Panc1 (cell line): ENCODE results near the gene NT5C3A.

Source experiments
- POLR2AphosphoS5 ChIP-seq: IDR thresholded peaks from 2 replicates; pipeline ENCODE4 v1.6.1; 2012; ENCODE audit warnings: mild to moderate bottlenecking, low read depth, low read length, moderate library complexity
- TF ChIP-seq, protein P1 (sequence below), 2 experiments: IDR thresholded peaks; 2 replicates each; pipeline ENCODE4 v1.6.1; 2011 to 2012; ENCODE audit warnings: low read depth in 2 of 2, control low read depth in 1 of 2, low read length in 1 of 2, mild to moderate bottlenecking in 1 of 2, moderate library complexity in 1 of 2; ENCODE audit not compliant: insufficient read depth in 1 of 2
- TF ChIP-seq, protein P2 (sequence below): fragments of 450-650 bp; IDR thresholded peaks from 2 replicates; pipeline ENCODE4 v1.5.1; 2017; ENCODE audit warnings: mild to moderate bottlenecking

DNA sequence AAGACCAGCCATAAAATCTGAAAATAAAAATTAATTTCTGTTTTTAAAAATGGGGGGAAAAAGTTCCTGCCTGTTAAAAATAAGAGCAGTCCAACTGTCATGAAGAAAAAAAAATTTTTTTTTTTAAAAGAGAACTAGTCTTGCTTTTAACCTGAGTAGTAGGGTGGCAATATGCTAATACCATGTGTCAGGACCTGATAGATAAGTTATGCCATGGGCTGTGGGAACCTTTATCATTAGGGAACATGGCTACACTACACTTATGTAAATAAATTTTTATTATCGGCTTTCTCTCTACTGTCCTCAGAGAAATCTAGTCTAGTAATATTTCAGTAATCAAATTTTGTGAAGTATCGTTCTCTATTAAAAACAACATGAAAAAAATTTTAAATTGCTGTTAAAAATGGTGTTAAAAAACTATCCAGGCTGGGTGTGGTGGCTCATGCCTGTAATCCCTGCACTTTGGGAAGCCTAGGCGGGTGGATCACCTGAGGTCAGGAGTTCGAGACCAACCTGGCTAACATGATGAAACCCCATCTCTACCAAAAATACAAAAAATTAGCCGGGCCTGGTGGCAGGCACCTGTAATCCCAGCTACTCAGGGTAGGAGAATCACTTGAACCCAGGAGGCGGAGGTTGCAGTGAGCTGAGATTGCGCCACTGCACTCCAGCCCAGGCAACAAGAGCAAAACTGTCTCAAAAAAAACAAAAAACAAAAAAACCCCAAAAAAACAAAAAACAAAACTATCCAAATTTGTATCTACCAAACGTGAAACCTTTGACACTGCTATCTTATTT is 20.7 kb downstream of the NT5C3A start:
- TF ChIP-seq POLR2AphosphoS5, result no peak
- TF ChIP-seq, protein P1, sequence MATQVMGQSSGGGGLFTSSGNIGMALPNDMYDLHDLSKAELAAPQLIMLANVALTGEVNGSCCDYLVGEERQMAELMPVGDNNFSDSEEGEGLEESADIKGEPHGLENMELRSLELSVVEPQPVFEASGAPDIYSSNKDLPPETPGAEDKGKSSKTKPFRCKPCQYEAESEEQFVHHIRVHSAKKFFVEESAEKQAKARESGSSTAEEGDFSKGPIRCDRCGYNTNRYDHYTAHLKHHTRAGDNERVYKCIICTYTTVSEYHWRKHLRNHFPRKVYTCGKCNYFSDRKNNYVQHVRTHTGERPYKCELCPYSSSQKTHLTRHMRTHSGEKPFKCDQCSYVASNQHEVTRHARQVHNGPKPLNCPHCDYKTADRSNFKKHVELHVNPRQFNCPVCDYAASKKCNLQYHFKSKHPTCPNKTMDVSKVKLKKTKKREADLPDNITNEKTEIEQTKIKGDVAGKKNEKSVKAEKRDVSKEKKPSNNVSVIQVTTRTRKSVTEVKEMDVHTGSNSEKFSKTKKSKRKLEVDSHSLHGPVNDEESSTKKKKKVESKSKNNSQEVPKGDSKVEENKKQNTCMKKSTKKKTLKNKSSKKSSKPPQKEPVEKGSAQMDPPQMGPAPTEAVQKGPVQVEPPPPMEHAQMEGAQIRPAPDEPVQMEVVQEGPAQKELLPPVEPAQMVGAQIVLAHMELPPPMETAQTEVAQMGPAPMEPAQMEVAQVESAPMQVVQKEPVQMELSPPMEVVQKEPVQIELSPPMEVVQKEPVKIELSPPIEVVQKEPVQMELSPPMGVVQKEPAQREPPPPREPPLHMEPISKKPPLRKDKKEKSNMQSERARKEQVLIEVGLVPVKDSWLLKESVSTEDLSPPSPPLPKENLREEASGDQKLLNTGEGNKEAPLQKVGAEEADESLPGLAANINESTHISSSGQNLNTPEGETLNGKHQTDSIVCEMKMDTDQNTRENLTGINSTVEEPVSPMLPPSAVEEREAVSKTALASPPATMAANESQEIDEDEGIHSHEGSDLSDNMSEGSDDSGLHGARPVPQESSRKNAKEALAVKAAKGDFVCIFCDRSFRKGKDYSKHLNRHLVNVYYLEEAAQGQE (IDR thresholded peaks at IDR 0.05; ENCODE audit: insufficient read depth in 1 of 2, low read depth in 2 of 2, low read length in 1 of 2), result no peak
- TF ChIP-seq, protein P2, sequence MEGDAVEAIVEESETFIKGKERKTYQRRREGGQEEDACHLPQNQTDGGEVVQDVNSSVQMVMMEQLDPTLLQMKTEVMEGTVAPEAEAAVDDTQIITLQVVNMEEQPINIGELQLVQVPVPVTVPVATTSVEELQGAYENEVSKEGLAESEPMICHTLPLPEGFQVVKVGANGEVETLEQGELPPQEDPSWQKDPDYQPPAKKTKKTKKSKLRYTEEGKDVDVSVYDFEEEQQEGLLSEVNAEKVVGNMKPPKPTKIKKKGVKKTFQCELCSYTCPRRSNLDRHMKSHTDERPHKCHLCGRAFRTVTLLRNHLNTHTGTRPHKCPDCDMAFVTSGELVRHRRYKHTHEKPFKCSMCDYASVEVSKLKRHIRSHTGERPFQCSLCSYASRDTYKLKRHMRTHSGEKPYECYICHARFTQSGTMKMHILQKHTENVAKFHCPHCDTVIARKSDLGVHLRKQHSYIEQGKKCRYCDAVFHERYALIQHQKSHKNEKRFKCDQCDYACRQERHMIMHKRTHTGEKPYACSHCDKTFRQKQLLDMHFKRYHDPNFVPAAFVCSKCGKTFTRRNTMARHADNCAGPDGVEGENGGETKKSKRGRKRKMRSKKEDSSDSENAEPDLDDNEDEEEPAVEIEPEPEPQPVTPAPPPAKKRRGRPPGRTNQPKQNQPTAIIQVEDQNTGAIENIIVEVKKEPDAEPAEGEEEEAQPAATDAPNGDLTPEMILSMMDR, result no peak
